HL-60 (cell line): ENCODE results near the gene TRAPPC6A.

ENCODE experiments used
- CTCF ChIP-seq: IDR thresholded peaks from one replicate; pipeline ENCODE4 v1.5.1; 2011; ENCODE audit warnings: low read length, control low read depth, inconsistent platforms; ENCODE audit not compliant: insufficient read depth
- GABPA ChIP-seq: IDR thresholded peaks from 2 replicates; pipeline ENCODE4 v1.6.1; 2012; ENCODE audit warnings: low read depth
- POLR2AphosphoS5 ChIP-seq: IDR thresholded peaks from 2 replicates; pipeline ENCODE4 v1.6.1; 2012; ENCODE audit warnings: low read depth
- REST ChIP-seq: IDR thresholded peaks from 2 replicates; pipeline ENCODE4 v1.6.1; 2012; ENCODE audit warnings: low read depth; ENCODE audit not compliant: insufficient replicate concordance

GRCh38 chr19:45222724-45223123 lies 44.7 kb upstream of the TRAPPC6A start:
- TF ChIP-seq CTCF (no peak), GABPA (no peak), POLR2AphosphoS5 (no peak), REST (no peak)
